Hepatocyte (in vitro differentiated cells): ENCODE measurements around the gene SLC16A3.

Source experiments
- CTCF ChIP-seq: fragments of 200-600 bp; sonication (generic); IDR thresholded peaks from 2 replicates; pipeline ENCODE4 v1.5.1; 2016; ENCODE audit warnings: antibody characterized with exemption, mild to moderate bottlenecking; ENCODE audit not compliant: poor library complexity
- EZH2 ChIP-seq: fragments of 200-600 bp; sonication (generic); IDR thresholded peaks from 2 replicates; pipeline ENCODE4 v1.6.1; 2016; ENCODE audit warnings: antibody characterized with exemption, mild to moderate bottlenecking, borderline replicate concordance
- EZH2phosphoT487 ChIP-seq: fragments of 200-600 bp; sonication (generic); IDR thresholded peaks from one replicate; pipeline ENCODE4 v1.6.1; 2018; ENCODE audit warnings: antibody characterized with exemption, mild to moderate bottlenecking, low read depth, moderate library complexity; ENCODE audit not compliant: unreplicated experiment, severe bottlenecking

- TF ChIP-seq CTCF (no peak), EZH2 (no peak), EZH2phosphoT487 (no peak)
Observed at GRCh38 chr17:82225368-82226029, 3.3 kb upstream of the SLC16A3 start.
